ENCODE results near the gene IL11. TPM values are rescaled to one million over a fixed set of nuclear protein-coding genes. Genes with fewer than 3 reads are reported as not detected.

IL11 gene
- polyA plus RNA-seq, 1 donor from 2014 or later = not detected

DNA sequence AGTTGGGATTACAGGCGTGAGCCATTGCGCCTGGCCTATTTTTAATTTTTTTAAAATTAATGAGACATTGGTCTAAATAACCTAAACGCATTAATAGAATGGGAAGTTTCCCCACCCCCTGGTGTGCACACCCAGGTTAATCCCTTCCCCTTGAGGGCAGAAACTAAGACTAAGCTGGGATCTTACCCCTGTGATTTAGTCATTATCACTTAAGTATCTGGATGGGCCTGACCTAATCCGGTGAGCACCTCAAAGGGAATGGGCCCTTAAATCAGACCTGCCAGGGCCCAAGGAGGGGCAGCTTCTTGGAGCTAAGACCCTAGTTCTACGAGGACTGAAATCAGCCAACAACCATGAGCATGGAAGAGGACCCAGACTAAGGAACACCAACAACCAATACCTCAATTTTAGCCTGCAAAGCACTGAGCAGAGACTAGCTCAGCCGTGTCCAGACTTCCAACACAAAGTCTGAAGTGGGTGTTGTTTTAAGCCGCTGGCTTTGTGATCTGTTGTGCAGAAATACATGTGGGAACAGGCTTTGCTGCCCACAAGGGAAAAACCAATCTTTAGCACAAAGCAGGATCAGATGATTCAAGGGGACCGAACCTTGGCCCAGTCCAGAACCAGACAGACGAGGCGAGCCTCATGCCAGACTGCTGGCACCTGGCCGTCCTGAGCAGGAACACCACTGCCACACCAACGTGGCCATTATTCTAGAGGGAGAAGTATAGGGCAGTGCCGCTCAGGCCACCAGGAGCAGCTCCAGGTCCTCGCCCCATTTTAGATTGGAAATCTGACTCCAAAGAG, 30.2 kb upstream of the IL11 start:
- H3K27ac Mint-ChIP-seq = no peak overlapping the region
- no peak overlapping the region for H3K4me3 Mint-ChIP-seq
- peaks cover 6% of the 10 kb centered on the region for H3K36me3 Mint-ChIP-seq
- H3K9me3 Mint-ChIP-seq = no peaks in the 10 kb centered on the region
- H3K27me3 Mint-ChIP-seq = no peaks in the 10 kb centered on the region
- H3K4me1 Mint-ChIP-seq = peaks cover 5 to 7% (median 6%) of the 10 kb centered on the region in 3 donors

- H3K27me3 Mint-ChIP-seq = no peaks in the 10 kb centered on the region
- H3K4me1 Mint-ChIP-seq = peaks cover 5 to 7% (median 6%) of the 10 kb centered on the region in 3 donors
- no peaks in the 10 kb centered on the region for H3K9me3 Mint-ChIP-seq
- H3K27ac Mint-ChIP-seq = peak overlapping the region in 1 of 3 donors; percentile 74
- peaks cover 5% of the 10 kb centered on the region for H3K36me3 Mint-ChIP-seq
- H3K4me3 Mint-ChIP-seq = peak overlapping the region in 1 of 4 donors; percentile 46
These were observed 28.1 kb upstream of the IL11 start for GRCh38 chr19:55398200-55398925.

DNA sequence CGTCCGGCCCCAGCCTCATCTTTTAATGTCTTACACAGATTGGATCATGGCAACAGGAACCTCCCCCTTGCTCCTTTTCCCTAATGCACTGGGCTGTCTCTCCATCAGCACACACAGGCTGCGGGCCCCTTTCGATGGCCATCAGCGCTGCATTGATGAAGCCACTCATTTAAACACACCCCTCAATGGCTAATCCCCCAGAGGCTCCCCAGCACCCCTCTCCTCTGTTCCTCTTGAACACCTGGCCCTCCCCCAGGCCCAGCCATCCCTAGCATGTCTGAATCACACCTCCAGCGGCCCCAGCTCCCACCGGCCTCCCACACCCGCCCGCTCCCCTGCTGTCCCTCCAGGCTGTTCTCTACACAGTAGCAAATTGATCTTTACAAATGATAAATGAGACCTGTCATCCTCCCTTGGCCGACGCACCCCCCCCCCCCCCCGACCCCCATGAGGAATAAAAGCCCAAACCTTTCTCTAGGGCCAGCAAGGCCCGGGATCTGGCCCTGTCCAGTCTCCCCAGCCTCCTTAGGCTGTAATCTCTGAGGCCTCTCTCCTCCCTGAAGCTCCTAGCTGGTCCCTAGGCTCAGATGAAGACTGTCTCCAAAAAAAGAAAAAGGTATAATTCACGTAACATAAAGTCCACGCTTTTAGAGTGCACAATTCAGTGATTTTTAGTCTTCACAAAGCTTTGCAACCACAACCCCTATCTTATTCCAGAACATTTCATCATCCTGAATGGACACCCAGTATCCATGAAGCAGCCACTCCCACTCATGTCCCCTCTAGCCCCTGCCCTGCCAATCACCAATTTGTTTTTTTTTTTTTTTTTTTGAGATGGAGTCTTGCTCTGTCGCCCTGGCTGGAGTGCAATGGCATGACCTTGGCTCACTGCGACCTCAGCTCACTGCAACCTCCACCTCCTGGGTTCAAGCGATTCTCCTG, 22.8 kb upstream of the IL11 start:
- H3K36me3 Mint-ChIP-seq = peaks cover 2% of the 10 kb centered on the region
- H3K4me3 Mint-ChIP-seq = no peak overlapping the region
- no peaks in the 10 kb centered on the region for H3K27me3 Mint-ChIP-seq
- H3K4me1 Mint-ChIP-seq = peaks cover 7 to 24% (median 10%) of the 10 kb centered on the region in 3 donors
- no peaks in the 10 kb centered on the region for H3K9me3 Mint-ChIP-seq
- H3K27ac Mint-ChIP-seq = peak overlapping the region in 1 of 3 donors; percentile 60

- no peak overlapping the region for H3K4me3 Mint-ChIP-seq
- H3K27ac Mint-ChIP-seq = peak overlapping the region in 1 of 3 donors; percentile 60
- H3K36me3 Mint-ChIP-seq = peaks cover 2% of the 10 kb centered on the region
- H3K9me3 Mint-ChIP-seq = no peaks in the 10 kb centered on the region
- peaks cover 11 to 34% (median 16%) of the 10 kb centered on the region in 3 donors for H3K4me1 Mint-ChIP-seq
- H3K27me3 Mint-ChIP-seq = no peaks in the 10 kb centered on the region
These were observed 21.7 kb upstream of the IL11 start for GRCh38 chr19:55391702-55392615.

DNA sequence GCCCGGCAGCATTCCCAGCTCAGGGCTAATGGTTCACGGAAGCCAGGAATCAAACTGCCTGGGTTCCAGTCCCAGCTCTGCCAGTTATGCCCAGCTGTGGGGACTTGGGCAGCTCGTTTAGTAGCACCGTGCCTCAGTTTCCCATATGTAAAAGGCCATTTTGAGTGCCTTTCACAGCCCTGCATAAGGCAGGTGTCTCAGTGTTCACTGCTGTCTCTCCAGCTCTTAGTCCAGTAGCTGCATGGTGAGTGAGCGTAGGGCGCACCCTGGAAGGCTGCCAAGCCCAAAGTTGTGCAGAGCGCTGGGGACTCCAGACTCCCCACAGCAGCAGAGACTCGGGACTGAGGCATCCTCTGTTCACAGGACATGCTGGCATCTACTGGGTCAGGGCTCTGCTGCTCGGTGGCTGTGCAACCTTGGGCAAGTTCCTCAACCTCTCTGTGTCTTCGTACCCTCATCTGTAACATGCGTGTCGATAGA, 21.0 kb upstream of the IL11 start:
- Mint-ChIP-seq H3K4me1 (peaks cover 18 to 39% (median 20%) of the 10 kb centered on the region in 3 donors), H3K4me3 (peak overlapping the region in 1 of 4 donors; percentile 61), H3K27me3 (no peaks in the 10 kb centered on the region), H3K36me3 (peaks cover 2% of the 10 kb centered on the region), H3K27ac (peak overlapping the region in 1 of 3 donors; percentile 60), H3K9me3 (no peaks in the 10 kb centered on the region)

GRCh38 chr19:55390461-55390880, 20.2 kb upstream of the IL11 start:
- Mint-ChIP-seq H3K9me3 (no peaks in the 10 kb centered on the region), H3K27me3 (no peaks in the 10 kb centered on the region), H3K4me3 (peak overlapping the region in 1 of 4 donors; percentile 97), H3K36me3 (peaks cover 4% of the 10 kb centered on the region), H3K4me1 (peaks cover 23 to 40% (median 24%) of the 10 kb centered on the region in 3 donors), H3K27ac (peak overlapping the region in 1 of 3 donors; percentile 56)

DNA sequence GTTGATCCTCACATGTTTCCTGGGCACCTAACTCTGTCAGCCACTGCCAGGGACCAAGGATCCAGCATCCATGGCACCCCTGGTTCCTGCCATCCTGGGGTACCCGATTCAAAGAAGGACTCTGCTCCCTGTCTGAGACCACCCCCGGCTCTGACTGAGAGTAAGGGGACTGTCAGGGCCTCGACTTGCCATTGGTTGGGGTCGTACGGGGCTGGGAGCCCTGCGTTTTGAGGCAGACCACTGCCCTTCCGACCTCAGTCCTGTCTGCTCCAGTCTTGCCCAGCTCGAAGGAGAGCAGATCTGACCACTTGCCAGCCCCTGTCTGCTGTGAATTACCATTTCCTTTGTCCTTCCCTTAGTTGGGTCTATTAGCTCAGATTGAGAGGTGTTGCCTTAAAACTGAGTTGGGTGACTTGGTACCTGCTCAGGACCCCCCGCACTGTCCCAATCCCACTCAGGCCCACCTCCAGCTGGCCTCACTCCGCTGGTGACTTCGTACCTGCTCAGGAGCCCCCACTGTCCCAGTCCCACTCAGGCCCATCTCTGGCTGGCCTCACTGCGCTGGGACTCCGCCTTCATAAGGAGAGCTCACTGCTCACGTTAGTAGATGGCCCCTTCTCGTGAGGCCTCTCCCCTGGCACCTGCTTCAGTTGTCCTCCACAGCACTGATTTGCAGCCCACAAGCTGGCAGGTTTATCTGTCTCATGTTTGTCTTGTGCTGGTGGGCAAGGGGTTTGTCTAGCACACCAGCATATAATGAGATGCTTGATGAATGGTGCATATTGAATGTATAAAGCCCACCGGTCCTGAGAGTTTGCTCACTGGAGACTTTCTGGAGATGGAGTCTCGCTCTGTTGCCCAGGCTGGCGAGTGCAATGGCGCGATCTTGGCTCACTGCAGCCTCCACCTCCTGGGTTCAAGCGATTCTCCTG, 19.4 kb upstream of the IL11 start:
- Mint-ChIP-seq H3K4me3 (peak overlapping the region in 3 of 4 donors; percentile 41 to 97 (median 43)), H3K27ac (peak overlapping the region in 1 of 3 donors; percentile 56), H3K4me1 (peaks cover 26 to 43% (median 31%) of the 10 kb centered on the region in 3 donors), H3K9me3 (no peaks in the 10 kb centered on the region), H3K27me3 (no peaks in the 10 kb centered on the region), H3K36me3 (peaks cover 4% of the 10 kb centered on the region)

GRCh38 chr19:55387736-55388497, 17.7 kb upstream of the IL11 start:
- no peaks in the 10 kb centered on the region for H3K9me3 Mint-ChIP-seq
- H3K36me3 Mint-ChIP-seq = peaks cover 4% of the 10 kb centered on the region
- peak overlapping the region; percentile 97 to 100 (median 100) for H3K4me3 Mint-ChIP-seq
- H3K27ac Mint-ChIP-seq = peak overlapping the region in 2 of 3 donors; percentile 78 to 93
- peaks cover 30 to 51% (median 34%) of the 10 kb centered on the region in 3 donors for H3K4me1 Mint-ChIP-seq
- no peaks in the 10 kb centered on the region for H3K27me3 Mint-ChIP-seq

DNA sequence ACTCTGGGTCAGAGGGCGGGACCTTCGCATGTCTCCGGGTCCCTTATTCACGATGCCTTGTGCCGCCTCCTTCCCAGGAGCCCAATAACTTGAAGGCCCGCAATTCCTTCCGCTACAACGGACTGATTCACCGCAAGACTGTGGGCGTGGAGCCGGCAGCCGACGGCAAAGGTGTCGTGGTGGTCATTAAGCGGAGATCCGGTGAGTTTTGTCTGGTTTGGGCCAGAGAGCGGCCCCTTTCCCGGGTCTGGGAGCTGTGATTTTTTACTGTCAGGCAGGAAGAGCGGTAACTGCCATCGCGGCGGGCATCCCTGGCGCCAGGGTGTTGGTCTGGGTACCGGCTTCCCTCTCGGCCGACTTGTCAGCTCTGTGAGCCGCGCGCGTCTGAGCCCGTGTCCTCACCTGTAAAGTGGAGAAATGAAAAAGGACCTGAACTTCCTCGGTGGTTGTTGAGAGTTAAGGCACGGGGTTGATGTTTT, 16.3 kb upstream of the IL11 start:
- H3K9me3 Mint-ChIP-seq = no peaks in the 10 kb centered on the region
- H3K36me3 Mint-ChIP-seq = peaks cover 2% of the 10 kb centered on the region
- H3K4me1 Mint-ChIP-seq = peaks cover 29 to 51% (median 32%) of the 10 kb centered on the region in 3 donors
- H3K4me3 Mint-ChIP-seq = peak overlapping the region; percentile 97 to 100 (median 100)
- no peaks in the 10 kb centered on the region for H3K27me3 Mint-ChIP-seq
- peak overlapping the region; percentile 93 to 100 (median 98) for H3K27ac Mint-ChIP-seq

- peaks cover 28 to 51% (median 32%) of the 10 kb centered on the region in 3 donors for H3K4me1 Mint-ChIP-seq
- no peaks in the 10 kb centered on the region for H3K9me3 Mint-ChIP-seq
- H3K4me3 Mint-ChIP-seq = peak within 1 kb of the TSS; percentile 97 to 100 (median 100)
- peaks cover 2% of the 10 kb centered on the region for H3K36me3 Mint-ChIP-seq
- H3K27ac Mint-ChIP-seq = peak within 1 kb of the TSS; percentile 93 to 100 (median 98)
- no peaks in the 10 kb centered on the region for H3K27me3 Mint-ChIP-seq
These were observed 15.6 kb upstream of the IL11 start, which contains the start of gene RPL28 for GRCh38 chr19:55385724-55386492. Gene RPL28 (plus strand): TSS chr19:55385932. CDS start chr19:55386358, 426 bp downstream.

All from IgD-negative memory B cell (primary cell).